ENCODE measurements around the gene S1PR4. TPM values are rescaled to one million over a fixed set of nuclear protein-coding genes. Genes with fewer than 3 reads are reported as not detected.
A peak's percentile ranks its signal among the peaks of the same experiment; 100 is the strongest.

Gene S1PR4
- total RNA-seq, result 0.26 and 0.90 TPM in 2 replicates

DNA sequence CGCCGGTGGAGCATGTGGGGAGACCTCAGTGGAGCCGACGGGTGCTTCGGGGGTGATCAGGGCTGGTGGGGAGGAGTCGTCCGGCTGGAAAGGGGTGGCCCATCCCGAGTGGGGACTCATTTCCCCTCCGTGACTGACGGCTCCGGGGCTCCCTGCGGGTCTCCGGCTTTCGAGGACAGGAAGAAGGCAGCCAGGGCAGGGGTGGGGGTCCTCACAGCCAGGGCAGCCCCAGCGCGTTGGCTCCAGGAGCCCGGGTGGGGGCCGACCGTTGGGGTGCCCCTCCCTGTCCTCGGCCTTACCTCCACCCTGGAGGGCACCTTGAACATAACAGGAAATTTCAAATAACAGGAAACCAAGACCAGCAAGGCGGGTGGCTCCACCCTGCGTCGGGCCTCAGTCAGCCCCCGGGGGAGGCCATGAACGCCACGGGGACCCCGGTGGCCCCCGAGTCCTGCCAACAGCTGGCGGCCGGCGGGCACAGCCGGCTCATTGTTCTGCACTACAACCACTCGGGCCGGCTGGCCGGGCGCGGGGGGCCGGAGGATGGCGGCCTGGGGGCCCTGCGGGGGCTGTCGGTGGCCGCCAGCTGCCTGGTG is at the start of gene S1PR4:
Gene S1PR4, plus strand, starts transcription at position 393 of the 596 bp plus-strand sequence. Its CDS starts 24 bp downstream, at position 417.
- DNase-seq (ENCODE audit: low read depth) (no peak), FAIRE-seq (no peak)
- Histone ChIP-seq H3K27me3 (ENCODE audit: control insufficient read depth, insufficient read depth, low read length) (no peaks in the 10 kb centered on the region), H3K4me3 (ENCODE audit: low read depth, low read length) (no peak within 1 kb of the TSS), H3K36me3 (ENCODE audit: control insufficient read depth, insufficient read depth, low read length) (no peaks in the 10 kb centered on the region)
- TF ChIP-seq CTCF (IDR thresholded peaks at IDR 0.05; ENCODE audit: insufficient read depth, low read length, severe bottlenecking), result no peak

DNA sequence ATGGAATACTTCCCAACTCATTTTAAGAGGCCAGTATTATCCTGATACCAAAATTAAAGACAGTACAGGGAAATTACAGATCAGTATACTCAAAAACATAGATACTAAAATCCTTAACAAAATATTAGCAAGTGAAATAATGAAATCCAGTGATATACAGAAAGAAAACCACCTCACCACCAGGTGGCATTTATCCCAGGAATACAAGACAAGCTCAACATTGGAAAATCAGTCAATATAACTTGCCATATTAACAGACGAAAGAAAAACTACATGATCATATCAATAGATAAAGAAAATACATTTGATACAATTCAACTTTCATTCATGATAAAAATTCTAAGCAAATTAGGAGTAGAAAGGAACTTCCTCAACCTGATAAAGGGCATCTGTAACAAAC is 49.5 kb upstream of the S1PR4 start:
- H3K27me3 ChIP-seq (ENCODE audit: control insufficient read depth, insufficient read depth, low read length), result no peaks in the 10 kb centered on the region
- TF ChIP-seq CTCF (IDR thresholded peaks at IDR 0.05; ENCODE audit: insufficient read depth, low read length, severe bottlenecking), result peak; percentile 16
- H3K36me3 ChIP-seq (ENCODE audit: control insufficient read depth, insufficient read depth, low read length), result peaks cover 7% of the 10 kb centered on the region
- peak; percentile 60 for DNase-seq (ENCODE audit: low read depth)
- H3K4me3 ChIP-seq (ENCODE audit: low read depth, low read length), result no peak overlapping the region
- no peak for FAIRE-seq

DNA sequence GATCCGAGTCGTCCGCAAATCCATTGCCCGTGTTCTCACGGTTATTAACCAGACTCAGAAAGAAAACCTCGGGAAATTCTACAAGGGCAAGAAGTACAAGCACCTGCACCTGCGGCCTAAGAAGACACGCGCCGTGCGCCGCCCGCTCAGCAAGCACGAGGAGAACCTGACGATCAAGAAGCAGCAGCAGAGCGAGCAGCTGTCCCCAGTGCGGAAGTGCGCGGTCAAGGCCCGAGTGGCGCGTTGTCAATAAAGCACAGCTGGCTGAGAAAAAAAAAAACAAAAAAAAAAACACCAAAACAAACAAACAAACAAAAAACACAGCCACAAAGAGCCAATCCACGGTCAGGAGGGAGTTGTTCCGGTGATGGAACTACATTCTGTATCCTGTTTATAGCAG is 47.4 kb upstream of the S1PR4 start:
- no peak for TF ChIP-seq CTCF (IDR thresholded peaks at IDR 0.05; ENCODE audit: insufficient read depth, low read length, severe bottlenecking)
- no peaks in the 10 kb centered on the region for H3K27me3 ChIP-seq (ENCODE audit: control insufficient read depth, insufficient read depth, low read length)
- DNase-seq (ENCODE audit: low read depth) (no peak), FAIRE-seq (no peak)
- peaks cover 4% of the 10 kb centered on the region for H3K36me3 ChIP-seq (ENCODE audit: control insufficient read depth, insufficient read depth, low read length)
- no peak overlapping the region for H3K4me3 ChIP-seq (ENCODE audit: low read depth, low read length)

DNA sequence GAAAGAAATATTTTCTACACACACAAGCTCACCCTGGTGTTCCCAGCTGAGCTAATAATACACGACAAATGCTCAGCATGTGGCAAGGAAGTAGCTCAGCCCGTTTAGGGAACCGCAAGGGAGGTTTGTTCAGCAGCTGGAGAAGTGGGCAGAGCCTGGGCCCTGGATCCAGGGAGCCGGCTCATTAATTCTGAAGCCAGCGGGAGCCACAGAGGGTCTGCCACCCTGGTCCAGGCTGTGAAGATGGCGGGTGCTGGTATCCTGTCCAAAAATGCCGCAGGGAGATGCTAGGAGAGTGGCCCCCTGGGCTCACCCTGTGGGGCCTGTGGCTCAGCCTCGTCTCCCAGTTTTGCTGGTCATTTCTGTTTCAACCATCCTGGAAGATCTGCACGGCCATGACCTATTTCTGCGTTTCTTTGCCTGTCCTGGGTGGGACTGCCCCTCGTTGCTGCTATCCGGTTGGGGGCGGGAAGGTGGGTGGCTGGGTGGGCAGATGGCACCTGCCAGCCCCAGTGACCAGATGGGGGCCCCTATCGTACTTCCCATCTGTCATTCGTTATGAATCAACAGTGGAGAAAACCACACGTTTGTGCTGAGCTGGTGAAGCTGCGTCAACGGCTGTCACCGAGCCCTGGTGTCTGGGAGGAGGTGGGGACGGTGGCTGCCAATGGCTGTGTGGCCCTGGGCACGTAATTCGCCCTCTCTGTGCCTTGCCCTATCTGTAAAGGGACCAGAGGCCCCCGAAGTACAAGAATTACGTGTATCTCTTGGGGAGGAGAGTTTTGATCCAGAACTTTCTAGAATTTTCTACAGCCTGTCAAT is 45.4 kb upstream of the S1PR4 start:
- Histone ChIP-seq H3K36me3 (ENCODE audit: control insufficient read depth, insufficient read depth, low read length) (peaks cover 2% of the 10 kb centered on the region), H3K27me3 (ENCODE audit: control insufficient read depth, insufficient read depth, low read length) (no peaks in the 10 kb centered on the region), H3K4me3 (ENCODE audit: low read depth, low read length) (no peak overlapping the region)
- peak; percentile 38 for DNase-seq (ENCODE audit: low read depth)
- no peak for TF ChIP-seq CTCF (IDR thresholded peaks at IDR 0.05; ENCODE audit: insufficient read depth, low read length, severe bottlenecking)
- FAIRE-seq, result no peak

DNA sequence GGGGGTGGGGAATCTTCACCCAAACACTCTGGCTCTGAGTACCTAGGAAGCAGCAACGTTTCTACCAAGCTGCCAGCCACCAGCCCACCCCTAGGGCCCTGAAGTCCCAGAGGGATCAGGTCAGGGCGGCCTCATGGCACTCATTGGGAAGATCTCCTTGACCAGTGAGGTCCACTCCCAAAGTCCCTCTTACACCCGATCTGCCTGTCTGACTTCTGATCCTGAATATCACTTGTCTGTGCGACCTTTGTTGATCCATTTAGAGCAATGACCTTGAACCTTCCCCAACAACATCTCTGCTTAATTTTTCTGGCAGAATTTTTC is 44.8 kb upstream of the S1PR4 start:
- Histone ChIP-seq H3K4me3 (ENCODE audit: low read depth, low read length) (no peak overlapping the region), H3K36me3 (ENCODE audit: control insufficient read depth, insufficient read depth, low read length) (peaks cover 4% of the 10 kb centered on the region), H3K27me3 (ENCODE audit: control insufficient read depth, insufficient read depth, low read length) (no peaks in the 10 kb centered on the region)
- DNase-seq (ENCODE audit: low read depth), result no peak
- no peak for TF ChIP-seq CTCF (IDR thresholded peaks at IDR 0.05; ENCODE audit: insufficient read depth, low read length, severe bottlenecking)
- FAIRE-seq, result no peak
